Measurements from ENCODE around the gene KCTD15. TPM values are rescaled to one million over a fixed set of nuclear protein-coding genes. Genes with fewer than 3 reads are reported as not detected.

The KCTD15 gene
- total RNA-seq, 4 donors from 2014 or later: 23.8 to 149 (median 51.8) TPM

GRCh38 chr19:33797802-33798671, 1.4 kb downstream of the KCTD15 start:
- H3K27me3 ChIP-seq: no peaks in the 10 kb centered on the region
- H3K36me3 ChIP-seq: no peaks in the 10 kb centered on the region
- peak overlapping the region; percentile 77 to 92 for H3K4me3 ChIP-seq
- intact Hi-C loops (cut with DNase I; ENCODE audit: low total_unique reads): no loop called here
- DNase-seq: peak; percentile 69 to 74
- TF ChIP-seq, protein P1, sequence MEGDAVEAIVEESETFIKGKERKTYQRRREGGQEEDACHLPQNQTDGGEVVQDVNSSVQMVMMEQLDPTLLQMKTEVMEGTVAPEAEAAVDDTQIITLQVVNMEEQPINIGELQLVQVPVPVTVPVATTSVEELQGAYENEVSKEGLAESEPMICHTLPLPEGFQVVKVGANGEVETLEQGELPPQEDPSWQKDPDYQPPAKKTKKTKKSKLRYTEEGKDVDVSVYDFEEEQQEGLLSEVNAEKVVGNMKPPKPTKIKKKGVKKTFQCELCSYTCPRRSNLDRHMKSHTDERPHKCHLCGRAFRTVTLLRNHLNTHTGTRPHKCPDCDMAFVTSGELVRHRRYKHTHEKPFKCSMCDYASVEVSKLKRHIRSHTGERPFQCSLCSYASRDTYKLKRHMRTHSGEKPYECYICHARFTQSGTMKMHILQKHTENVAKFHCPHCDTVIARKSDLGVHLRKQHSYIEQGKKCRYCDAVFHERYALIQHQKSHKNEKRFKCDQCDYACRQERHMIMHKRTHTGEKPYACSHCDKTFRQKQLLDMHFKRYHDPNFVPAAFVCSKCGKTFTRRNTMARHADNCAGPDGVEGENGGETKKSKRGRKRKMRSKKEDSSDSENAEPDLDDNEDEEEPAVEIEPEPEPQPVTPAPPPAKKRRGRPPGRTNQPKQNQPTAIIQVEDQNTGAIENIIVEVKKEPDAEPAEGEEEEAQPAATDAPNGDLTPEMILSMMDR (IDR thresholded peaks at IDR 0.05): no peak
- no peak for TF ChIP-seq POLR2A (IDR thresholded peaks at IDR 0.05)
- peaks cover 0 to 16% of the 10 kb centered on the region in 2 donors for H3K4me1 ChIP-seq
- H3K27ac ChIP-seq: peak overlapping the region; percentile 93 to 98
- H3K9me3 ChIP-seq: no peaks in the 10 kb centered on the region

DNA sequence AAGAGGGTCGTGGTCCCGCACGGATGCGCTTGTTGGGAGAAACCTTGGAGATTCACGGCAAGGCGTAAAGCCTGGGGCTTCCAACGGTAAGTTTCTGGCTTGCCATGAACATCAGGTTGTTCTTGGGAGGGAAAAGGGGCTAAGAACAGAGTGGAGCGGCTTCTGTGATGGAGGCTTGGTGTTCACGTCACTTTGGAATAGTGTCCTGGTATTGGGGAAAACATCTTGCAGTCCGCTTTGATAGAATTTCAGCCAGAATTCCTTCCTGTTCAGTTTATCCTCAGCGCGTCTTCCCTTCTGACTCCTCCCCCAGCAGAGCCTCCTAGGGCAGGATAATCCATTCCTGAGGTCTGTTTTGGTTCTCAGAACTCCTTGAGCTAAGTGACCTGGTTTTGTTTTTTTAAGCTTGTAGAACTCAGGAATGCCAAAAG, 2.0 kb downstream of the KCTD15 start:
- Histone ChIP-seq H3K36me3 (no peaks in the 10 kb centered on the region), H3K4me1 (peaks cover 0 to 16% of the 10 kb centered on the region in 2 donors), H3K27ac (peak overlapping the region; percentile 93 to 98), H3K4me3 (peak overlapping the region; percentile 77 to 92), H3K9me3 (no peaks in the 10 kb centered on the region), H3K27me3 (no peaks in the 10 kb centered on the region)
- TF ChIP-seq POLR2A (IDR thresholded peaks at IDR 0.05): no peak
- TF ChIP-seq, protein P1 (IDR thresholded peaks at IDR 0.05): no peak
- DNase-seq: no peak
- intact Hi-C loops (cut with DNase I; ENCODE audit: low total_unique reads): no loop called here

- TF ChIP-seq, protein P1 (IDR thresholded peaks at IDR 0.05): no peak
- TF ChIP-seq POLR2A (IDR thresholded peaks at IDR 0.05): no peak
- no peak for DNase-seq
- intact Hi-C loops (cut with DNase I; ENCODE audit: low total_unique reads): no loop called here
- H3K4me1 ChIP-seq: peaks cover 0 to 13% of the 10 kb centered on the region in 2 donors
- no peaks in the 10 kb centered on the region for H3K27me3 ChIP-seq
- H3K4me3 ChIP-seq: no peak overlapping the region
- no peaks in the 10 kb centered on the region for H3K9me3 ChIP-seq
- H3K27ac ChIP-seq: peak overlapping the region; percentile 93 to 98
- H3K36me3 ChIP-seq: no peaks in the 10 kb centered on the region
Observed at GRCh38 chr19:33799476-33799875, 2.8 kb downstream of the KCTD15 start.

DNA sequence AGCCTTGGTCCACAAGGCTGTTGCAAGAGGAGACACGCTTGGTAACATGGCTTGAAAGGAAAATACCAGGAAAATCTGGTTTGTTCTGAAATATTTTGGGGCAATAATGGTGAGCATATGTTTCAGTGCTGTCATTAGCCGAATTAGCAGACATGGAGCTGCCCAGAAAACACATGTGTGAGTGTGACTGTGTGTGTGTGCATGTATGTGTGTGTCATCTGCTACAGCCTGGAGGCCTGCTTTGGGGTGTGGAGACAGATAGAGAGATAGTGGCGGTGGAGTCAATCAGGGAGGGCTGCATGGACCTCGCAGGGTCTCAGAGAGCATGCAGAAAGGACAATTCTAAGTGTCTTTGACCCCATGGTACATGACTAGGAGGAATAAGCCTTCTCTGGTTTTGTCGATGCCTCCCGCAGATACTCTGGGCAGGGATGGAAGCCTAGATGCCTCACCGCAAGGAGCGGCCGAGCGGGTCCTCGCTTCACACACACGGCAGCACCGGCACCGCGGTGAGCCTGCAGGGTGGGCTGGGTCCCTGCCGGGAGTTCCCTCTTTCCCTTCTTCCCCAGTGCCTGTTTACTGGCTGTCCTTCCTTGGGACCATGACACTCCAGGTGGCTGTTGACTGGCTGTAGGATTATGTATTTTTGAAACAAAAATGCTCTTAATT, 3.5 kb downstream of the KCTD15 start:
- DNase-seq: no peak
- no peak for TF ChIP-seq POLR2A (IDR thresholded peaks at IDR 0.05)
- TF ChIP-seq, protein P1 (IDR thresholded peaks at IDR 0.05): no peak
- no peaks in the 10 kb centered on the region for H3K36me3 ChIP-seq
- H3K4me1 ChIP-seq: peaks cover 0 to 10% of the 10 kb centered on the region in 2 donors
- no peak overlapping the region for H3K4me3 ChIP-seq
- no peaks in the 10 kb centered on the region for H3K9me3 ChIP-seq
- H3K27ac ChIP-seq: no peak overlapping the region
- H3K27me3 ChIP-seq: no peaks in the 10 kb centered on the region
- intact Hi-C loops (cut with DNase I; ENCODE audit: low total_unique reads): no loop called here

GRCh38 chr19:33801411-33801810, 4.7 kb downstream of the KCTD15 start:
- Histone ChIP-seq H3K9me3 (no peaks in the 10 kb centered on the region), H3K27ac (no peak overlapping the region), H3K4me1 (peaks cover 0 to 10% of the 10 kb centered on the region in 2 donors), H3K27me3 (no peaks in the 10 kb centered on the region), H3K36me3 (no peaks in the 10 kb centered on the region), H3K4me3 (no peak overlapping the region)
- DNase-seq: no peak
- intact Hi-C loops (cut with DNase I; ENCODE audit: low total_unique reads): no loop called here
- TF ChIP-seq POLR2A (IDR thresholded peaks at IDR 0.05): no peak
- TF ChIP-seq, protein P1 (IDR thresholded peaks at IDR 0.05): no peak
